Epidermal melanocyte (primary cell): ENCODE data around the gene PTPRN2.

Experiments
- DNase-seq: peaks from one replicate; pipeline ENCODE4 v3.0.0; 2011; ENCODE audit warnings: low spot score; ENCODE audit not compliant: insufficient read length

Gene PTPRN2

DNA sequence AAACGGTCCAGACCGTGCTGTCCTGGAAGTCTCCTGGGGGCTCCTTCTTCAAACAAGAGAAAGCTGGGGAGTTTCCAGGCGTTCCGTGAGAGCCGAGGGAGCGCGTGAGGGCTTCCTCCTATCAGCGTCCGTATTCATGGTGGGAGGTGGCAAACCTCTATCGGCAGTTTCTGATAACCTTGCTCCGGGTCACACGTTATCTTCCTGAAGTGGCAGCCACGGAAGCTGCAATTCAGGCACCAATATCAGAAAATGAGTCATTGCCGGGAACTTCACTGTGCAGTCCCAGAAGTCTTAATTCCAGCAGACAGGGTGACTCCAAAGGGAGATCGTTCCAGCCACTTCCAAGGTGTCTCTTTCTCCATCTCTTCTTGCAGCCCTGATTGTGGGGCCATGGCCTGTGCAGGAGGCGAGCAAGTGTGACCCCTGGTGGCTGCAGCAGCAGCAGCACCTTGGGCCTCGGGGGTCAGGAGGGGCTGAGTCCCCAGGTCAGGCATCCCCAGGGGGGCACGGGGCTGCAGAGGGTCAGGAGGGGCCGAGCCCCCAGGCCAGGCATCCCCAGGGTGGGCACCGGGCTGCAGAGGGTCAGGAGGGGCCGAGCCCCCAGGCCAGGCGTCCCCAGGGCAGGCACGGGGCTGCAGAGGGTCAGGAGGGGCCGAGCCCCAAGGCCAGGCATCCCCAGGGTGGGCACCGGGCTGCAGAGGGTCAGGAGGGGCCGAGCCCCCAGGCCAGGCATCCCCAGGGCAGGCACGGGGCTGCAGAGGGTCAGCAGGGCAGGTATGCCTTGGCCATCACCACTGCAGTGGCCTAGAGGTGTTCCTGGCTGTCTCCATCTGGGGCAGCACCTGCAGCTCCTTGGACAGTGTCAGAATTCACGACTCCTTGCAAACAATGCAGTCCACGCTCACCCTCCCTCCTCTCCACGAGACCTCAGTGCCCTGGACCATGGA, 712.1 kb downstream of the PTPRN2 start:
- no peak for DNase-seq

DNA sequence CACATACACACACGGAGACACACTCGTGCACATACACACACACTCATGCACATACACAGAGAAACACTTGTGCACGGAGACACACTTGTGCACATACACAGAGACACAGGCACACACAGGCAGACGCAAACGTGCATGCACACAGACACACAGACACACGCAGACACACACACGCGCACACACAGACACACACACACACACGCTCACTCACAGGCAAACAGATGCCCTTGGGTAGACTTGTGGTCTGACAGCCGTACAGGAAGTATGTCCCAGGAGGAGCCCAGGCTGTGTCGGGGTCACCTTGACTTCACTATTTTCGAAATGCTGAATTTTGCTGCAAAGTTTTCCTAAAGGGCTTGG, 712.8 kb downstream of the PTPRN2 start:
- no peak for DNase-seq

DNA sequence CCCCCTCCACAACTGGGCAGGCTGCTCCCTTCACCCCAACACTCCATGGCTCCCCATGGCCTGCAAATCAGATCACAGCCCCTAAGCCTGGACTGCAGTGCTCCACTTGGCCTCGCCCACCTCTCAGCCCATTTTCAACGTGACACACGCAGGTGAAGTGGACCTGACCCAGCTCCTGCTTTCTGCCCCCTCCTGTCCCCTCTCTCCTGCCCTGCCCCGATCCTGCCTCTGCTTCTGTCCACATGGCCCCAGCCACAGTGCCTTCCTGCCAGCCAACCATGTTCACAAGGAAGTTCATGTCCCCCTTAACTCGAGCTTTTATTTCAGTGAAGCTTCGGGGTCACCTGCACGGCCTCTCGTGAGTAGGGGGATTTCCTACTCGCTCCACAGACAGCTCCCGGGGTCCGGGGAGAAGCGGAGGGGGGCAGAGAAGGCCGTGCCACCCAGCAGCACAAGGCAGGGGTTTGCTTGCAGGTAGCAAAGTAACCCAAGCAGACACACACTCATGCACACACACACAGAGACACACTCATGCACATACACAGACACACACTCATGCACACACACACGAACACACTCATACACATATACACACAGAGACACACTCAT, 713.3 kb downstream of the PTPRN2 start:
- DNase-seq = no peak

DNA sequence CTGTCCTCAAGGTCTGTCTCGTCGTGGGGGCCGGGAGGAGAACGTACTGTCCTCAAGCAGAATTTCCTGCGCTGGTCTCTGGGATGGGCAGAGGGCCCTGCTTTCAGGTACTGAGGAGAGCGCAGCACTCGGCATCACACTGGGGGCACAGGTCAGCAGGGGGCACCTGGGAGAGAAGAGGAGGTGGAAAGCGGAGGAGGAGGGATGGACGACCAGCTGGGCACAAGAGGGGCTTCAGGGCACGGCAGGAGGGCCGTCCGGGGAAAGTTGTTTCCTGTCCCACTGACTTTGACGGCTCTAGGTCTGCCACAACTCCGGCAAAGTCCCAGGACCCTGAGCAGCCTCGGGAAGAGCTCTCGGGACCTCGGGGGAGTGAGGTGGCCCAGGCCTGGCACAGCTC, 714.0 kb downstream of the PTPRN2 start:
- no peak for DNase-seq

DNA sequence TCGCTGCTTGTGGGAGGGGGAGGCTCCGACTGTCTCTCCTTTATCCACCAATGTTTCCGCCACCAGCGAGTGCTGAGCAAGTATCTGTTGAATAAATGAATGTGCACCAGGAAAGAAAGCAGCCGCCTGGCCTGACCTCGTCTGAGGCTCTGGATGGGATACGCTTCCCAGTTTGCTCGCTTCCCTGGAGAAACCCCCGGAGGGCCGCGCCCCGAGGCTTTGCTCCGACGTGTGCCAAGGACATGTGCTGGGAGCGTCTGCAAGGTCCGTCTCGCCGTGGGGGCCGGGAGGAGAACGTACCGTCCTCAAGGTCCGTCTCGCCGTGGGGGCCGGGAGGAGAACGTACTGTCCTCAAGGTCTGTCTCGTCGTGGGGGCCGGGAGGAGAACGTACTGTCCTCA, 714.4 kb downstream of the PTPRN2 start:
- DNase-seq = no peak

DNA sequence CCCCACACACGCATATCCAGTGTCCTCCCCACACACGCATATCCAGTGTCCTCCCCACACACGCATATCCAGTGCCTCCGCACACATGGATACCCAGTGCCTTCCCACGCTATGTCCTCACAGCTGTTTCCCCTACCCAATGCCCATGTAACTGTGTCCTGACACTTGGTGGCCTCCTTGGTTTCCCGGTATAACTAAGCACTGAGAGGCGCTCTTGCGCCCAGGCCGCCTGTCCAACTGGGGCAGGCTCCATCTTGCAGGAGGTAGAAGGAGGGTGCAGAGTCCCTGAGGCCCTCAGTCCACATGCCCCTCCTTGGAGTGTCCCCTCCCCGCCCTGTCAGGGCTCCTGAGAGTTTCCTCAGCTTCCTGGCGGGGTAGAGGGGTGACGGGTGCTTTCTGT, 715.2 kb downstream of the PTPRN2 start:
- DNase-seq = no peak

DNA sequence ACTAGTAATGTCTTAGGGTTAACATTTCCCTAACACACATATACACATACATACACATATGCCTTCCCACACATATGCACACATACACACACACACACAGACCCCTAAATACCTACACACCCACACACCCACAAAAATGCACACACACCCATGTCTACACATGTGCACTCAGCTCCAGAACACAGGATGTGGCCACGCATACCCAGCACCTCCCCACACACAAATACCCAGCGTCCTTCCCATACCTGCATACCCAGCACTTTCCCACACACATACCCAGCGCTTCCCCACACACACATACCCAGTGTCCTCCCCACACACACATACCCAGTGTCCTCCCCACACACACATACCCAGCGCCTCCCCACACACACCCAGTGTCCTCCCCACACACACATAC, 715.9 kb downstream of the PTPRN2 start:
- no peak for DNase-seq

DNA sequence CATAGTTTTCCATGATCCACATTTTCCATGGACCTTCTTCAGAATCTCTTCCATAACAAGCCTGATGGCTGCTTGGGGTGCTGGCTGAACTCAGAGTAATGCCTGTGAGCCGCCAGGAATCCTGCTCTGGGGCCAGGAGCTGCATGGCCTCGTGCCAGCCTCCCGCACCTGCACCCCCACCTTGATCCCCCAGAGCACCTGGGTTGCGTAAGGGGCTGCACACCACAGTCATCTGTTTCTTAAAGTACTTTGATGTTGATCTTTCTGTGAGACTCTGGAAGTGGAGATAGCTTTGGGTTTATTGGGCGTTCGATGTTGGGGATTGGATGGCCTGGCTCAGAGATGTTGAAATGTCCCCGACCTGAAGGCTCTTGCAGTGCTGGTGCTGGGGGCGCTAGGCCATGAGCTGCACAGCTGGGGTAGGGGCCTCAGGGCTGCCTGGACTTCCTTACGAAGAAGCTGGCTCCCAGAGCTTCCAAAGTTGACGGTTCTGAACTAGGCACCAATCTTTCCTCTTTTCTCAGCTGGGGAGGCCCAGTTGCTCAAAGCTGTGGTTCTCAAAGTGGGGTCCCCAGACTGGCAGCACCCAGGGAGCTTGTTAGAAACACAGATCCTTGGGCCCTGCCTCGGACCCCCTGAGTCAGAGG, 716.9 kb downstream of the PTPRN2 start:
- no peak for DNase-seq

DNA sequence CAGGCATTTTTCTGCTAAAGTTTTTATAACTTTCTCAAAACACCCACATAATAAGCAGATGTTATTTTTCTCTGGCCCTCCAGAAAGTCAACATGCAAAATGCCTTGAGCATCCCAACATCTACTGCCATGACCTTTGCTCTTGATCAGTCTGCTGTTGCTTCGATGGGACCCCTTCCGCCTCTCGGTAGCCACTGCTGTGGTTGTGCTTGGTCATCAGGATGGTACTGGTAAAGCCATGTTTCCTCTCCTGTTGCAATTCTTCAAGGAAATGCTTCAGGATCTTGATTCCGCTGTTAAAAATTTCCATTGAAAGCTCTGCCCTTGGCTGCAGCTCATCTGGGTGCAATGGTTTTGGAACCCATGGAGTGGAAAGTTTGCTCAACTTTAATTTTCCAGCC, 717.8 kb downstream of the PTPRN2 start:
- DNase-seq = no peak

DNA sequence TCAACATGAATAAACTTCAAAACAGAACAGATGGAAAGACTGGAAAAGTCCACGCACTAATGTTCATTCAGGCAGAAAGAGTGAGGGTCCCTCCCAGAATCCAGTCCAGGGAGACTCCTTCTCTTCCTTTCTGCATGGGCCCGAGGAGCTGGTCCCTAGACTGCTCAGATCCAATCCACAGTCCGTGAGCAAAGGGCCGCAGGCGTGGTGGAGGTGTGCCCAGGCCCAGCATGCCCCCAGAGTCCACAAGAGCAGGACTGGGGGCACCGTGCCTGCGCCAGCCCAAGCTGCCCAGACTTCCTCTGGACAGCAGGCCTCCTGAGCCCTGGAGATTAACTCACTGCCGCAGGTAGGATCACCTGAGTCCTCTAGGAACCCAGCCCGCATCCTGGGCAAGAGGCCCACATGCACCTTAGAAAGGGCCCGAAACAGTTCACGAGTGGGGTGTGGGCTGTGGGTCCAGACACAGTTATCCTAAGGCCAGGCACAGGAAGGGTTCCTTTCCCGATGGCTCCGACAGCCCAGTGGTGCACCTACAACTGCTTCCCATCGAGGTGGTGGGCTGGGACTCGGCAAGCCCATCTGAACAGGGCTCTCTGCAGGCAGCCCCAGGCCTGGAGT, 719.8 kb downstream of the PTPRN2 start:
- no peak for DNase-seq

DNA sequence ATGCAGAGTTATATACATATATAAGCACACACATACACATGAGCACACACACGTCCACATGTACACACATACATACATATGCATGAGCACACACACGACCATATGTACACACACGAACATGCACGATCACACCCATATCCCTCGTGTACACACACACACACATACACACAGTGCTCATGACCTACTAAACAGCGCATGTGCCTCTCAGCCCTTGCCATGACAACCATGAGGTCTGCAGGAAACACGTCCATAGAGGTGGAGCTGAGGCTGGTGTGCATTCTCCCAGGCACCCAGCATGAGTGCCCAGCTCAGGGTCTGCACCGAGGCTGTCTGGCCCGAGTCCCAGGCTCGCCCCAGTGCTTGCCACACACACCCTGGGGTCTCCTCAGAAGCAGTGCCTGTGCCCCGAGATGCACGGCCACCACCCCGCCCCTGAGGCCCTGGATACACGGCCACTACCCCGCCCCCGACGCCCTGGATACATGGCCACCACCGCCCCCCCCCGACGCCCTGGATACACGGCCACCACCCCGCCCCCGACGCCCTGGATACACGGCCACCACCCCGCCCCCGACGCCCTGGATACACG, 721.2 kb downstream of the PTPRN2 start:
- no peak for DNase-seq

DNA sequence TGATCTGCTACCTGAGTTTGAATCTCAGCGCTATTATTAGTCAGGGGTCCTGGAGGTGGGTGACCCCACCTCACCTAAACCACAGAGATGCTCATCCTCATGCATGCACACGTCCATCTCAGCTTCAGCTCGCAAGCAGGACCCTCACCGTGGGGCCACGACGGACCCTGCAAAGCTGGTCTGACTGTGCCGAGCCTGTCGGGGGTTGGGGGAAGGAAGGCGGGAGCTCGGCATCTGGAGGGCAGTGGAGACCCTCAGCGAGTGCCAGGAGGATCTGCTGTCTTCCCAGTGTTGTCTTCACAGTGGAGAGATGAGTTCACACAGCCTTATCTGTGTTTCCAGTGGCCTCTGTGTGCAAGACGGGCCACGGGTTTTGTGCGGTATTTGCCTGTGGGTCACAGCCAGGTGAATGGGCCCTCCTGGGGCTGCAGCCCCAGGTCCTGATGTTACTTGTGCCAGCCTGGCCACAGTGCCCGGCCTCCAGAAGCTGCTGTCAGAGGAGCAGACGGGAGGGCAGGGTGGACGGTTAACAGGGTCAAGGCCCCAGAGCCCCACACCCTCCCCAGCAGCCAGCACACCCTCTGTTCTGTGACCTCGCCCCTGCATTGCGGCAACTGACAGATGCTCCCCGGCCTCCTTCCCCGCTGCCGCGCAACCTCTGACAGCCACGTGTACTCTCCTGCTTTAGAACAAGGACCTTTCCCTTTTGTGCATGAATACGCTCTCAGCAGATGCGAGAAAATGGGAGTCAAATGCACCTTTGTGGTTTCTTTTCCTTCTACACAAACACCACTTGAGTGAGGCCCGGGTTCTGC, 722.1 kb downstream of the PTPRN2 start:
- DNase-seq = no peak

DNA sequence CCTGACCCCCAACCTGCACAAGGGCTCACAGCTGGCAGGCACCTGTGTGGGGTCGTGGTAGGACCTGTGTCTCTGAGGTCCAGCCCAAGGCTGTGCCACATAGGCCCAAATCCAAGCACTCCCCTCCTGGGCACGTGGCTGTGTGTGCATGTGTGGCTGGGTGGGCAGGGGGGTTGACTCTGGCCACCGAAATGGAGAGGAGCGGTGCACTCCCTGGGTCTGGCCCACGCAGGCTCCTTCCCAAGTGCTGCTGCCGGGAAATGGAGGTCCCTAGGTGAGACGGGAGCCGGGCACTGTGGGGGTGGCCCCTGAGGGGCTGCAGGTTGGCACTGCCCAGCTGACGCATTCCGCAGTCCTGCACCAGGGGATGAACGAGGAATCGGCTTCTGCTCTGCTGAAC, 722.7 kb downstream of the PTPRN2 start:
- no peak for DNase-seq

DNA sequence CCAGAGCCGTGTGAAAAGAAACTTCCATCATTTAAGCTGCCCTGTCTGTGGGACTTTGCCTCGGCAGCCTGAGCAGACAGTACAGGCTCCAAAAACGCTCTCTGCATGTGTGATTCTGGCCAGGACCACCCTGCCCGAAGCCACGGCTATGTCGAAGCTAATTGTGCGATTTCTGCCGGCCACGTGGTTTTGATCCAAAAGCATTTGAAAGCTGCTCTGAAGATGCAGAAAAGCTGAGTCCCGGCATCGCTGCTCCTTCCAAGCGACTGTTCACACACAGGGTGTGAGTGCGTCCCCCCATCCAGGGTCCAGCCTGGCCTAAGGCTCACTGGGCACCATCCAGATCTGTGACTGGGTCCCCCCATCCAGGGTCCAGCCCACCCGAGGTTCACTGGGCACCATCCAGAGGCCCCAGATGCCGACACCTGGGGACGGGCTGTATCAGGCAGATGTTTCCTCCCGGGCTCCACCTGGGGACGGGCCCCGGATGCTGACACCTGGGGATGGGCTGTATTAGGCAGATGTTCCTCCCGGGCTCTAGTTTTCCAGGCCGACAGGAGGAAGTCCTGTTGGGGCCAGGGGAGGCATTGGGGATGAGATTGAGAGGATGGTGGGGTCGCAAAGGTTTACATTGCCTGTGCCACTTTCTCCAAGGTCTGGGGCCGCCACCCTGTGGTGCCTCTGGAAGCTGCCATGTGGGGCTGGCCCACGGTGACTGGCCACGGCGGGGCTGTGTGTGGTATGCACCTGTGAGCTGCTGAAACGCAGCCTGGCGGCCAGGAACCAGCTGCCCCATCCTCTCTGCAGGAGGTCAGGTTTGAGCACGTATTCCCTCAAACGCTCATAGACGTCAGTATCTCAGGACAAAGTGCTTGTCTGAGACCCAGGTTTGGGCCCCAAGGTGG, 723.5 kb downstream of the PTPRN2 start:
- DNase-seq = no peak

DNA sequence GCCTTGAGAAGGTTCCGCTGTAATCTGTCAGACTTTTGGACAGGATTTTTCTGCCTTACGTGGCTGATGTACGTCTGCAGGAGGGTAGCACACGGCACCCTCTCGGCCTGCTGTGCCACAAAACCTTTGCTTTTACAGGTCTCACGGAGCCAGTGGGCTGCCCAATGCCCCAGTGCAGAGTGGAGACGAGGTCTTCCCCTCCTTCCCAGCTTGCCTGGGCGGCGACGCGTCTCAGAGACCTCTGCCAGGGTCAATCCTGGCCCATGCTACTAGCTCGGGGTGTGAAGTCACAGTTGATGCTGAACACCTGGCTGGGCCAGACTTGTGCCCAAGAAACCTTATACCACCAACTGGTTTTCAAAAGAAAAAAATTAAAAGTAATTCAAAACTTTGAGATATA, 724.4 kb downstream of the PTPRN2 start:
- DNase-seq = no peak

DNA sequence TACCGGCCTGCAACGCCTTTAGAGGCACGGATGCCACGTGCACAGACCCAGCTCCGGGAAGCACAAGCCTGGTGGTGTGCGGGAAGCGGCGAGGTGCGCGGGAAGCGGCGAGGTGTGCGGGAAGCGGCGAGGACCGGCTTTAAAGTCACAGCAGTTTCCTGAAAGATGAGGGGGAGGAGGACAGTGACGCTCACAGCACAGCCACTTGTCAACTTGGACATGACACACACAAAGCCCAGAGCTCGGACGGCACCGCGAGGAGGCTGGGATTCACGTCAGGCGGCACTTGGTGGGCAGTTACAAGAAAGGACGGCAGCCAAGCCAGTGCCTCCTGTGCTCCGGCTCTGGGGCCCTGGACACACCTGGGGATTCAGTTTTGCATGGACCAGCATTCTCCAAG, 724.9 kb downstream of the PTPRN2 start:
- DNase-seq = no peak

DNA sequence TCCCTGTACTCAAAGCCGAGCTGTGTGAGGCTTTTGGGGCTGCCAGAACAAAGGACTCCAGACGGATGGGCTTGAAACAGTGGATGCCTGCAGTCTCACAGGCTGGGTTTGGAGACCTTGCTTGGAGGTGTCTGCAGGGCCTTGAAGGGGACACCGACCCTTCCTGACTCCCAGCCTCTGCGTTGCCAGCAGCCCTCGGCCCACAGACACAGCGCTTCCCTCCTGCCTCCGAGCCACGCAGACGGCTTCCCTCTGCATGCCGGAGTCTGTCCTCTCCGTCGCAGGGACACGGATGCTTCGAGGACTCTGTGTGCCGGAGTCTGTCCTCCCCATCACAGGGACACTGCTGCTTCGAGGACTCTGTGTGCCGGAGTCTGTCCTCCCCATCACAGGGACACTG, 726.1 kb downstream of the PTPRN2 start:
- no peak for DNase-seq

DNA sequence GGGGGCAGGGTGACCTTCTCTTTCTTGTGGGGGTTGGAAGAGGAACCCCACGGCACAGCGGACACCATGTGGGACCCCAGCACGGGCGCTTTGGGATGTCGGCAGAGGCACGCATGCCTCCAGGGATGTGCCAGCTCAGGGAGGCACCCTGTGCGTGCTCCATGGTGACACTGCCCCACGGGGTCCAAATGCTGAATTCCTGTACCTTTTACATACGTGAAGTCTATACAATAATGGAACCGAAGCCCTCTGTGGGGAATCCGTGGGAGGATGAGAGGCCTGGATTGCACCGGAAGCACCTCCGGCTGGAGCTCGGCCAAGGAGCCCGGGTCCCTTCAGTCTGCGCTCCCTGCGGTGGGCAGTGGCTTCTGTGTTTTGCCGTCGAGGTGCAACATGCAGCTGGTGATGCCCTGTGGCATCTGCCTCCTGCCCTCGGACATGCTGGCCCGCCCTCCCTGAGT, 726.6 kb downstream of the PTPRN2 start:
- DNase-seq = no peak

DNA sequence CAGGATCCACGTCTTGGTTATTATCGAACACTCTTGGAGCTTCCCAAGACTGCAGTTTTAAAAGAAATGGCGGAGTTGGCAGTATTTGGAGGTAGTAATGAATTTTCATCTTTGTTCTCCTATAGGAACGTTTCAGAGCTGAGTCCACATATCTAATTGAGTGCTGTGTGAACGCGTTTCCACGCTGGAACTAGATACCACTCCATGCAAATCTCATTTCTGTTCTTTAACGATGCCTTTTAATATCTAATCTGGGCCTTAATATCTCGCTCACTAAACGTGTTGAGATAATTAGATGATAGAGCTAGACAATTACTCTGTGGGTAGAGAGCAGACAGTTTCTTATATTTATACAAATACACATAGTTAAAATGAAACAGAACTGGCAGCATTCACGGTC, 727.2 kb downstream of the PTPRN2 start:
- DNase-seq = no peak

DNA sequence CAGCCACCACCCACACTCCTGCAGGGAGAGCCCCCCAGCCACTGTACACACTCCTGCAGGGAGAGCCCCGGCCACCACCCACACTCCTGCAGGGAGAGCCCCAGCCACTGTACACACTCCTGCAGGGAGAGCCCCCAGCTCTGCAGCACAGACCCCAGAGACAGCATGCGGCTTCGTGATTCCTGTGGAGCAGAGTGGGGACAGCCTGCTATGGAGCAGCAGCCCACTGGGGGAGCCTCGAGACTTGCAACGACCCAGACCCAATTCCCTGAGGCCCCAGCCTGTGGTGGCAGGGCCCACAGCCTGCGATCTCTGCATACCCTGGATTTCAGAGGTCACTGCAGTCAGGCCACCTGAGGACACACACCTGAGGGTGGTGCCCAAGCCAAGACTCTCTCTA, 727.7 kb downstream of the PTPRN2 start:
- no peak for DNase-seq
